HG02852 (cell line): ENCODE measurements around the gene ASZ1.
"Not testable (repeated sequence)": the region's sequence is repeated elsewhere in the genome, so short reads cannot be mapped to it uniquely, and the experiment has no call there.

Experiments used
- ATAC-seq: cut with Tn5 transposase; IDR thresholded peaks from one replicate; pipeline ENCODE4 v1.9.1; 2021; ENCODE audit warnings: mild to moderate bottlenecking, moderate library complexity; ENCODE audit not compliant: unreplicated experiment

ASZ1 gene

GRCh38 chr7:117427258-117427701 is at the start of gene ASZ1:
TSS of gene ASZ1 (minus strand) at chr7:117427493. CDS start at chr7:117427460, 33 bp downstream.
- ATAC-seq: no peak

GRCh38 chr7:117476557-117477215 is 49.4 kb upstream of the ASZ1 start:
- no peak for ATAC-seq

GRCh38 chr7:117472335-117472734 is 45.0 kb upstream of the ASZ1 start:
- peak; percentile 59 for ATAC-seq

GRCh38 chr7:117470777-117471176 is 43.5 kb upstream of the ASZ1 start:
- ATAC-seq: peak; percentile 55

- ATAC-seq: no peak
Measured at GRCh38 chr7:117468174-117468573, 40.9 kb upstream of the ASZ1 start.

GRCh38 chr7:117460815-117461214 is 33.5 kb upstream of the ASZ1 start:
- ATAC-seq: not testable (repeated sequence)

GRCh38 chr7:117459735-117460134 is 32.4 kb upstream of the ASZ1 start:
- no peak for ATAC-seq

- ATAC-seq: no peak
Measured at GRCh38 chr7:117458977-117459583, 31.8 kb upstream of the ASZ1 start.

GRCh38 chr7:117448655-117449054 is 21.4 kb upstream of the ASZ1 start:
- ATAC-seq: no peak

GRCh38 chr7:117446220-117446815 is 19.0 kb upstream of the ASZ1 start:
- no peak for ATAC-seq

- no peak for ATAC-seq
Measured at GRCh38 chr7:117445206-117445605, 17.9 kb upstream of the ASZ1 start.

GRCh38 chr7:117444646-117445045 is 17.4 kb upstream of the ASZ1 start:
- ATAC-seq: no peak

- ATAC-seq: peak; percentile 96
Measured at GRCh38 chr7:117435475-117436043, 8.3 kb upstream of the ASZ1 start.

- ATAC-seq: peak; percentile 87
Measured at GRCh38 chr7:117424090-117424829, 3.0 kb downstream of the ASZ1 start.

- not testable (repeated sequence) for ATAC-seq
Measured at GRCh38 chr7:117414591-117414990, 12.7 kb downstream of the ASZ1 start.

GRCh38 chr7:117412946-117413559 is 14.2 kb downstream of the ASZ1 start:
- no peak for ATAC-seq

GRCh38 chr7:117412390-117412789 is 14.9 kb downstream of the ASZ1 start:
- no peak for ATAC-seq

GRCh38 chr7:117411539-117411938 is 15.8 kb downstream of the ASZ1 start:
- no peak for ATAC-seq

GRCh38 chr7:117408831-117409230 is 18.5 kb downstream of the ASZ1 start:
- ATAC-seq: no peak

- no peak for ATAC-seq
Measured at GRCh38 chr7:117405519-117405918, 21.8 kb downstream of the ASZ1 start.

- no peak for ATAC-seq
Measured at GRCh38 chr7:117403737-117404136, 23.6 kb downstream of the ASZ1 start.
